SK-N-MC (cell line): ENCODE measurements around the gene ARMC9.
"Not testable (repeated sequence)": the region's sequence is repeated elsewhere in the genome, so short reads cannot be mapped to it uniquely, and the experiment has no call there.

Experiments used
- DNase-seq: peaks from one replicate; pipeline ENCODE4 v3.0.0-alpha.2; 2011; ENCODE audit warnings: low read depth, low spot score
- H3K27ac ChIP-seq: fragments of 200-600 bp; sonication (generic); 2 replicates; pipeline ENCODE4 v1.5.1; 2016; ENCODE audit warnings: mixed run types
- H3K36me3 ChIP-seq: fragments of 200-600 bp; sonication (generic); 2 replicates; pipeline ENCODE4 v1.6.1; 2017; ENCODE audit warnings: antibody characterized with exemption, low read length, mixed read lengths; ENCODE audit not compliant: insufficient read depth
- H3K4me3 ChIP-seq: fragments of 200-600 bp; sonication (generic); 2 replicates; pipeline ENCODE4 v1.5.1; 2016
- H3K9ac ChIP-seq: fragments of 200-600 bp; sonication (generic); 2 replicates; pipeline ENCODE4 v1.8.0; 2017; ENCODE audit warnings: mixed run types, mixed read lengths; ENCODE audit not compliant: insufficient read length
- H3K9me3 ChIP-seq: fragments of 200-600 bp; sonication (generic); 2 replicates; pipeline ENCODE4 v1.6.1; 2017; ENCODE audit warnings: low read depth, mild to moderate bottlenecking, antibody characterized with exemption, low read length, moderate library complexity, mixed read lengths
- EZH2 ChIP-seq: fragments of 200-600 bp; sonication (generic); IDR thresholded peaks from one replicate; pipeline ENCODE4 v1.6.1; 2017; ENCODE audit warnings: antibody characterized with exemption
- FOXP2 ChIP-seq: optimal IDR thresholded peaks from 2 replicates; pipeline ENCODE3; 2011; ENCODE audit warnings: mild to moderate bottlenecking, moderate library complexity; ENCODE audit not compliant: insufficient read depth; ENCODE audit errors: extremely low read length, control extremely low read depth
- POLR2AphosphoS5 ChIP-seq: IDR thresholded peaks from 2 replicates; pipeline ENCODE4 v1.6.1; 2012; ENCODE audit warnings: mild to moderate bottlenecking, low read depth, low read length, borderline replicate concordance

The ARMC9 gene

DNA sequence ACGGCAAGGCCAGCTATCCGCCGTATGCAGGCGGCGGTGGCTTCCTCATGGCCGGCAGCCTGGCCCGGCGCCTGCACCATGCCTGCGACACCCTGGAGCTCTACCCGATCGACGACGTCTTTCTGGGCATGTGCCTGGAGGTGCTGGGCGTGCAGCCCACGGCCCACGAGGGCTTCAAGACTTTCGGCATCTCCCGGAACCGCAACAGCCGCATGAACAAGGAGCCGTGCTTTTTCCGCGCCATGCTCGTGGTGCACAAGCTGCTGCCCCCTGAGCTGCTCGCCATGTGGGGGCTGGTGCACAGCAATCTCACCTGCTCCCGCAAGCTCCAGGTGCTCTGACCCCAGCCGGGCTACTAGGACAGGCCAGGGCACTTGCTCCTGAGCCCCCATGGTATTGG is 200.2 kb downstream of the ARMC9 start:
- Histone ChIP-seq H3K9me3 (no peaks in the 10 kb centered on the region), H3K4me3 (no peak overlapping the region), H3K27ac (no peak overlapping the region), H3K9ac (no peak overlapping the region), H3K36me3 (no peaks in the 10 kb centered on the region)
- DNase-seq, result no peak
- no peak for TF ChIP-seq EZH2
- TF ChIP-seq FOXP2, result no peak
- no peak for TF ChIP-seq POLR2AphosphoS5

GRCh38 chr2:231399046-231399852 is 200.8 kb downstream of the ARMC9 start:
- Histone ChIP-seq H3K9ac (no peak overlapping the region), H3K27ac (no peak overlapping the region), H3K9me3 (no peaks in the 10 kb centered on the region), H3K36me3 (no peaks in the 10 kb centered on the region), H3K4me3 (no peak overlapping the region)
- no peak for TF ChIP-seq FOXP2
- TF ChIP-seq EZH2, result no peak
- no peak for TF ChIP-seq POLR2AphosphoS5
- DNase-seq, result no peak

DNA sequence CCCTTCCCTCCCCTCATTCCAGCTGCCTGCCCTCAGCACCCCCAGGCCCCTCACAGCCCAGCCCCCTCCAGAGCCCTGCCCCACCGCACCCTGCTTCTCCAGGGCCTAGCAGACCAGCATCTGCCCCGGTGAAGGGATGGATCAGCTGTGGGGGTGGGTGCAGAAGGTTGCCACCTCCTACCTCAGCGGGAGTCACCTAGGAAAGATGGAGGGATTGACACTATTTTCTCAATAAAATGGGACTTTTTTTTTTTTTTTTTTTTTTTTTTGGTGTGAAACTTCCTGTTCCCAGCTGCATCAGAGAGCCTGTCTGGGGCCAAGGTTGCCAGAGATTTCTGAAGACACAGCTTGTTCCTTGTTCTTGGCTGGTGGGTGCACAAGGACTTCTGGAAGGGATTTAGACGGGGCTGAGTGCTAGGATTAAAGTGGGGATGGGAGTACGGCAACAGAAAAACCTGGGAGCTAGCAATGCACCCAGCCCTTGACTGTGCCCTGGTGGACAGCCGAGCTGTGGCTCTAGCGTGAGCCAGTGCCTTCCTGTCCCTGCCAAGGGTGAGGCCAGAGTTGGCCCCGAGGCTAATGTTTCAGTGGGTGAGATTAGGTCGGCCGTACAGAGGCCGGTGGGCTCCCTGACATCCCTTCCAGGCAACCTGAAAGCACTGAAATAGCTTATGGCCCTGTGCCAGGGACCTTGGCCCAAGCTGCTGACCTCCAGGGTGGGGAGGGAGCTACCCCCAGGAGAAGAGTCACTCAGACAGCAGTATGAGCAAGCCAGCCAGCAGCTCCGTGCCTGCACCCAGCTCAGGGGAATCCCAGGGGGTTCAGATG is 201.6 kb downstream of the ARMC9 start:
- H3K36me3 ChIP-seq, result no peaks in the 10 kb centered on the region
- H3K9ac ChIP-seq, result no peak overlapping the region
- H3K9me3 ChIP-seq, result no peaks in the 10 kb centered on the region
- no peak overlapping the region for H3K4me3 ChIP-seq
- TF ChIP-seq FOXP2 (no peak), POLR2AphosphoS5 (no peak), EZH2 (no peak)
- H3K27ac ChIP-seq, result no peak overlapping the region
- no peak for DNase-seq

GRCh38 chr2:231400681-231401080 is 202.2 kb downstream of the ARMC9 start:
- not testable (repeated sequence) for H3K27ac ChIP-seq, DNase-seq, H3K9ac ChIP-seq, H3K9me3 ChIP-seq, H3K36me3 ChIP-seq, H3K4me3 ChIP-seq

GRCh38 chr2:231401101-231401500 is 202.7 kb downstream of the ARMC9 start:
- DNase-seq, H3K27ac ChIP-seq, H3K4me3 ChIP-seq, H3K36me3 ChIP-seq, H3K9ac ChIP-seq, H3K9me3 ChIP-seq: not testable (repeated sequence)

- H3K9ac ChIP-seq, H3K9me3 ChIP-seq, DNase-seq, H3K27ac ChIP-seq, H3K36me3 ChIP-seq, H3K4me3 ChIP-seq: not testable (repeated sequence)
Measured at GRCh38 chr2:231403421-231404182, 205.2 kb downstream of the ARMC9 start.

DNA sequence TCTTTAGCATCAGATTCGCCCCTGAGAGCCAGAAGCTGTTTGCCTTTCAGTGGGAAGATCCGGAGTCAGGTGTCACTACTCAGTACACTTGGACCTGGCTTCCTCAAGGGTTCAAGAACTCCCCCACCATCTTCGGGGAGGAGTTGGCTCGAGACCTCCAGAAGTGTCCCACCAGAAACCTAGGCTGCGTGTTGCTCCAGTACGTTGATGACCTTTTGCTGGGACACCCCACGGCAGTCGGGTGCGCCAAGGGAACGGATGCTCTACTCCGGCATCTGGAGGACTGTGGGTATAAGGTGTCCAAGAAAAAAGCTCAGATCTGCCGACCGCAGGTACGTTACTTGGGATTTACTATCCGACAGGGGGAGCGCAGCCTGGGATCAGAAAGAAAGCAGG is 205.8 kb downstream of the ARMC9 start:
- DNase-seq, H3K36me3 ChIP-seq, H3K9me3 ChIP-seq, H3K9ac ChIP-seq, H3K4me3 ChIP-seq, H3K27ac ChIP-seq: not testable (repeated sequence)

DNA sequence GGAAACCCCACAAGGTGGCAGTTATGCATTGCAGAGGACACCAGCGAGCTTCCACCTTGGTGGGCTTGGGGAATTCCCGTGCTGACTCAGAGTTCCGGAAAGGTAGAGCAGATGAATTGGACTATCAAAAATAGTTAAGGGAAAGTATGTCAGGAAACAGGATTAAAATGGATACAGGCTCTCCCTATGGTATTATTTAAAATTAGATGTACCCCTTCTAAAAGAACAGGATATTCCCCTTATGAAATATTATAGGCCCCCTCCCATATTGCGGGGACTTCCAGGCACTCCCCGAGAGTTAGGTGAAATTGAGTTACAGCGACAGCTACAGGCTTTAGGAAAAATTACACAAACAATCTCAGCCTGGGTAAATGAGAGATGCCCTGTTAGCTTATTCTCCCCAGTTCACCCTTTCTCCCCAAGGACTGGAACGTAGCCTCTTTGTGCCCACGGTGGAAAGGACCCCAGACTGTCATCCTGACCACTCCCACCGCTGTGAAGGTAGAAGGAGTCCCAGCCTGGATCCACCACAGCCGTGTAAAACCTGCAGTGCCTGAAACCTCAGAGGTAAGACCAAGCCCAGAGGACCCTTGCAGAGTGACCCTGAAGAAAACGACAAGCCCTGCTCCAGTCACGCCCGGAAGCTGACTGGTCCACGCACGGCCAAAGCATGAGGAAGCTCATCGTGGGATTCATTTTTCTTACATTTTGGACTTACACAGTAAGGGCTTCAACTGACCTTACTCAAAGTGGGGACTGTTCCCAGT is 207.4 kb downstream of the ARMC9 start:
- H3K27ac ChIP-seq, H3K4me3 ChIP-seq, H3K9me3 ChIP-seq, H3K36me3 ChIP-seq, H3K9ac ChIP-seq, DNase-seq: not testable (repeated sequence)

DNA sequence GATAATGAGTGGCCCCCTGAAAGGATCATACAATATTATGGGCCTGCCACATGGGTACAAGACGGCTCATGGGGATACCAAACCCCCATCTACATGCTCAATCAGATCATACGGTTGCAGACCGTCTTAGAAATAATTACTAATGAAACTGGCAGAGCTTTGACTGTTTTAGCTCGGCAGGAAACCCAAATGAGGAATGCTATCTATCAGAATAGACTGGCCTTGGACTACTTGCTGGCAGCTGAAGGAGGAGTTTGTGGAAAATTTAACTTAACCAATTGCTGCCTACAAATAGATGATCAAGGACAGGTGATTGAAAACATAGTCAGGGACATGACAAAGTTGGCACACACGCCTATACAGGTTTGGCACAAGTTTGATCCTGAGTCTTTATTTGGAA is 209.3 kb downstream of the ARMC9 start:
- DNase-seq, H3K36me3 ChIP-seq, H3K4me3 ChIP-seq, H3K27ac ChIP-seq, H3K9me3 ChIP-seq, H3K9ac ChIP-seq: not testable (repeated sequence)

DNA sequence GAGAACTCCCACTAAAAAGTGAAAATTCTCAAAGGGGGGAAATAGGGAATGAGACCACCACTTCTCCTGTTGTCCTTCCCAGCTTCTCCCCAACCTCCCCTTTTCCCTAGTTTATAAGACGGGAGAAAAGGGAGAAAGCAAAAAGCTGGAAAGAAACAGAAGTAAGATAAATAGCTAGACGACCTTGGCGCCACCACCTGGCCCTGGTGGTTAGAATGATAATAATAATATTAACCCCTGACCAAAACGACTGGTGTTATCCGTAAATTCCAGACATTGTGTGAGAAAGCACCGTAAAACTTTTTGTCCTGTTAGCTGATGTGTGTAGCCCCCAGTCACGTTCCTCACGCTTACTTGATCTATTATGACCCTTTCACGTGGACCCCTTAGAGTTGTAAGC is 209.9 kb downstream of the ARMC9 start:
- not testable (repeated sequence) for H3K4me3 ChIP-seq, H3K9me3 ChIP-seq, H3K27ac ChIP-seq, H3K9ac ChIP-seq, H3K36me3 ChIP-seq, DNase-seq
